Fibroblast of villous mesenchyme (primary cell): Measurements from ENCODE around the gene CES1. TPM values are rescaled to one million over a fixed set of nuclear protein-coding genes. Genes with fewer than 3 reads are reported as not detected.
"Not testable (repeated sequence)": the region's sequence is repeated elsewhere in the genome, so short reads cannot be mapped to it uniquely, and the experiment has no call there.

Experiments used
- DNase-seq: peaks from one replicate; pipeline ENCODE4 v3.0.0-alpha.2; 2010; ENCODE audit warnings: low read depth
- H3K4me3 ChIP-seq: 2 replicates; pipeline ENCODE4 v1.5.1; 2011; ENCODE audit warnings: low read depth, mild to moderate bottlenecking, low read length
- CTCF ChIP-seq: IDR thresholded peaks from 2 replicates; pipeline ENCODE4 v1.5.1; 2012; ENCODE audit warnings: low read depth, mild to moderate bottlenecking, low read length; ENCODE audit not compliant: insufficient read depth
- total RNA-seq: library from RNA; depleted of rRNA; stranded (reverse); fragments of >200 nt; gene quantifications from 2 replicates; pipeline ENCODE4 v1.2.3, GENCODE V29; 2012

Gene CES1
- total RNA-seq, 1 donor = 1.7 TPM

GRCh38 chr16:55834049-55834448 lies 1.2 kb upstream of the CES1 start:
- DNase-seq = no peak
- no peak overlapping the region for H3K4me3 ChIP-seq
- TF ChIP-seq CTCF = no peak

GRCh38 chr16:55832425-55832772 lies 497 bp downstream of the CES1 start:
- no peak for DNase-seq
- H3K4me3 ChIP-seq = no peak overlapping the region
- no peak for TF ChIP-seq CTCF

DNA sequence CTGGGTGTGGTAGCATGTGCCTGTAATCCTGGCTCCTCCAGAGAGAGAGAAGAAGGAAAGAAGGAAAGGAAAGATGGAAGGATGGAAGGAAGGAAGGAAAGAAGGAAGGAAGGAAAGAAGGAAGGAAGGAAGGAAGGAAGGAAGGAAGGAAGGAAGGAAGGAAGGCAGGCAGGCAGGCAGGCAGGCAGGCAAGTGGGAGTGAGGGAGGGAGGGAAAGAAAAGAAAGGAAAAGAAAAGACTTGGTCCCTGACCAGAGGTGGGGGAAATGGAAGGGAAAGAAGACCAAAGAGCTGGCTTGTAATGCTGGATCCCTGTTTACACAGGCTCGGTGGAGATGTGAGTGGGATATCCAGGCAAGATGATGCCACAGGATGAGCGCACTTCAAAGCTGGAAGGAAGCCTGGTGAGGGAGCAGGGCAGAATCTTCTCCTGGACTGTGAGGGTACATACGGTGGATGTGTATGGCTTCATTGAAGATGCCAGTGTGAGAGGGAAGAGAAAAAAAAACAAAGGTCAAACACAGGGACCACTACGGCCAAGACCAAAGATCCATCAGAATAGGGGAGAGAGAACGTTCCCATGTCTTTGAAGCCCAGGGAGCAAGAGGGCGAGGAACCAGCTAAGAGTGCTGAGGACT lies 2.1 kb downstream of the CES1 start:
- TF ChIP-seq CTCF = no peak
- DNase-seq = no peak
- H3K4me3 ChIP-seq = no peak overlapping the region

- not testable (repeated sequence) for H3K4me3 ChIP-seq, DNase-seq
Measured at GRCh38 chr16:55829232-55829631, 3.7 kb downstream of the CES1 start.

DNA sequence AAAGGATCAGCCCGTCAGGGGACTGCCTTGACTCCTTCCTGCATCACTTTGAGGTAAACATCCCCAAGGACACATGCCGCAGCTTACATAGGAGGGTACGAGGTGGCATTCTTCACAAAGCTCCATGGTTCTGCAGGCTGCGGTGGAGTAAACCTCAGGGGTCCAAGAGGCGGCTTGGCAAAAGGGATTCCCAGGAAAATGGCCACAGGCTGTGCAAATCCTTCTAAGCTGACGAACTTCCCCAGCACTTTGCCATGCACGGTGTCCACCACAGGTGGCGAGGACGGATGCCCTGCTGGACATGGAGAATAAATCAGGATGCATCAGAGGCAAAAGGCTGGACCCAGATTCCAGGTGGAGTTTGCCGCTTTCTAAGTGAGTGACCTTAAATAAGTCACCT lies 4.2 kb downstream of the CES1 start:
- no peak overlapping the region for H3K4me3 ChIP-seq
- no peak for TF ChIP-seq CTCF
- no peak for DNase-seq

DNA sequence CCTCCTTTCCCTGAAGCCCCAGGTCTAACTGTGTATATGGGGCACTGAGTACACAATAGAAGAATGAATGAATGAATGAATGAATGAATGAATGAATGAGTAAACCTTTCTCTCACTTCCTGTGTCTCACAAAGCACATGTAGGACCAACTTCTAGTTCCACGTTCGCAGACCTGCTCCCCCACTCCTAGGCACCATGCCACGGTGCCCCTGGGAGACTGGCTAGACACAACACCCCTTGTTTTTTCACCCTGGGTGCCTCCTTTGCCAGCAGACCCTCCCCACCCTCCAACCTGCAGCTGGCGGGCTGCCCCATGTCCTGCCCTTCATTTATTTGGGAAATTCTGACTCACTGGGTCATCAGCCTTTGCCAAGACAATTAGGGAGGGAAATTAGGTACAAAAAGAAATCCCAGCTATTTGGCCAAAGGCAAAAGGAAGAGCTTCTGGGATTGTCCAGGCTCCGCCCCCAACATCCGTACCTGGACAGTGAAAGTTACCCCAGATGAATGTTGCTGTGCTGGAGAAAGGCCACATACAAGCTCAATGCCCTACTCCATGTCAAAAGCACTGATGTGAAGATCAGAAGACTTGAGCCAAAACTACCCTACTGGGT lies 7.7 kb downstream of the CES1 start:
- DNase-seq = no peak
- H3K4me3 ChIP-seq = no peak overlapping the region
- no peak for TF ChIP-seq CTCF

DNA sequence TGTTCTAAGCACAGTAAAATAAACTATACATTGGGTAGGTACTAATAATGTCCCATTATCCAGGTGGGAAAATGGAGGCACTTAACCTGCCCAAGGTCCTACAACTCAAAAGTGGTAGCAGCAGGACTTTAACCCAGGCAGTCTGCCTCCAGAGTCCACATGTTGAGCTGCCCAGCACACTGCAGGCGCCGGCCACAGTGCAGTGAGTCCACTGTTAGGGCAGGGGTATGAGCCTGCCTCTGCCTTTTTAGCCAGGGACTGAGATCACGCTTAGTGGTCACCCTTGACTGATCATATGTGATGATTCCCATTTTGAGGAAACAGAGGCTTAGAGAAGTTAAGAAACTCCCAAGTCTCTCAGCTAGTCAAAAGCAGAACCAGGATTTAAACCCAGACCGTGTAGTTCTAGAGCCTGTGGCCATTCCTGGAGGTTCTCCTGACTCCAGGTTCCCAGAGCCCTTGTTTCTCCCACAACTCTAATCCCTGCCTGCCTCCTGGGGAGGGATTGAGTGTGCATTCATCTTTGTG lies 8.4 kb downstream of the CES1 start:
- no peak for DNase-seq
- H3K4me3 ChIP-seq = no peak overlapping the region
- TF ChIP-seq CTCF = no peak
